Heart left ventricle (tissue), 16 donors: Measurements from ENCODE around the gene DNAJB12. TPM values are rescaled to one million over a fixed set of nuclear protein-coding genes. Genes with fewer than 3 reads are reported as not detected.

Experiments used
- ATAC-seq, 4 donors: fragments of 200-7000 bp; cut with Tn5 transposase; one replicate each; pipeline ENCODE4 v1.9.1; 2020 to 2022; ENCODE audit warnings: moderate library complexity in 4 of 4, mild to moderate bottlenecking in 3 of 4, moderate number of reproducible peaks in 1 of 4
- DNase-seq, 5 donors: peaks; one replicate each; pipeline ENCODE4 v3.0.0-alpha.2; 2020
- H3K27ac ChIP-seq, 12 donors: fragments of 200-600 bp; sonication (generic) in 4 of 12; one replicate each; pipeline versions ENCODE4 v1.5.0 to v1.8.0; 2016 to 2022; ENCODE audit warnings: mild to moderate bottlenecking in 2 of 12
- H3K27me3 ChIP-seq, 9 donors: fragments of 200-600 bp; sonication (generic) in 2 of 9; one replicate each; pipeline versions ENCODE4 v1.5.1 to v1.8.0; 2016 to 2022; ENCODE audit warnings: mild to moderate bottlenecking in 3 of 9
- H3K36me3 ChIP-seq, 9 donors: fragments of 200-600 bp; sonication (generic) in 2 of 9; one replicate each; pipeline versions ENCODE4 v1.5.0 to v1.8.0; 2018 to 2022; ENCODE audit warnings: mild to moderate bottlenecking in 2 of 9
- H3K4me1 ChIP-seq, 12 donors: fragments of 200-600 bp; sonication (generic) in 4 of 12; one replicate each; pipeline versions ENCODE4 v1.5.0 to v1.8.0; 2016 to 2022; ENCODE audit warnings: mild to moderate bottlenecking in 3 of 12
- H3K4me3 ChIP-seq, 12 donors: fragments of 200-600 bp; sonication (generic) in 4 of 12; one replicate each; pipeline versions ENCODE4 v1.5.0 to v1.8.0; 2017 to 2022; ENCODE audit warnings: mild to moderate bottlenecking in 9 of 12, moderate library complexity in 4 of 12
- H3K9me3 ChIP-seq, 12 donors: fragments of 200-600 bp; sonication (generic) in 4 of 12; one replicate each; pipeline versions ENCODE4 v1.5.0 to v1.8.0; 2016 to 2022; ENCODE audit warnings: mild to moderate bottlenecking in 1 of 12
- CTCF ChIP-seq, 12 donors: fragments of 200-600 bp; sonication (generic) in 4 of 12; IDR thresholded peaks; one replicate each; pipeline versions ENCODE4 v1.5.0 to v1.8.0; 2018 to 2022; ENCODE audit warnings: antibody characterized with exemption in 12 of 12, mild to moderate bottlenecking in 5 of 12
- POLR2A ChIP-seq, 2 donors: fragments of 450-650 bp; IDR thresholded peaks; one replicate each; pipeline ENCODE4 v1.6.1; 2017; ENCODE audit warnings: antibody characterized with exemption in 2 of 2, mild to moderate bottlenecking in 2 of 2, moderate library complexity in 2 of 2
- WGBS, 4 donors: extraction: QIAGEN DNeasy Blood & Tissue Kit in 2 of 4; methylation state at CpG; one replicate each; pipeline versions ENCODE4 v1.1.5 to v1.1.7; 2013 to 2018; 5-methylcytosine and 5-hydroxymethylcytosine counted together
- intact Hi-C, 10 donors: fragments of 100-400 bp; cut with DNase I; formaldehyde crosslinking; loops; one replicate each; pipeline versions ENCODE4 v1.11.1 to v1.14.2; 2022
- polyA plus RNA-seq, 2 donors: library from polyadenylated mRNA; stranded (reverse); fragments of 200-250 nt; gene quantifications; one replicate each; pipeline ENCODE4 v1.2.3, GENCODE V29; 2013
- total RNA-seq, 9 donors: library from RNA; depleted of rRNA in 2 of 9; stranded (reverse); fragments of >200 nt in 2 of 9; fragmentation: NEBNext Ultra II Directional in 3 of 9; extraction: Animal tissue kit (Norgen Biotek cat#: 25700) in 3 of 9; gene quantifications; one replicate each; pipeline versions ENCODE4 v1.1.0 to v1.2.4, GENCODE V29; 2016 to 2023
- donor health status: ischemic (EF 13 %, LVEDD 7.1; RV severe dilation, severe dysfunction).
- donor health status: healthy with polysubstance abuse.
- donor health status: DM: no; HTN: yes; CAD: no.
- donor health status: DM: no; HTN: no; CAD: no.
- donor health status: ischemic (EF 25% LVEDD 6.9; RV normal size, moderate dysfunction).
- donor health status: ischemic (EF 25% LVEDD 5.7; RV mildly dilated, moderate dysfunction).
- donor health status: healthy.
- donor health status: DM: yes; HTN: yes; CAD: no.
- donor health status: ischemic (EF 35%, LVEDD 5.7; RV mildly dilated, moderate dysfunction).
- donor health status: nonischemic (EF 11% LVEDD 7.7; RV severe dilation, severe dysfunction).
- donor health status: DM: yes; HTN: yes; CAD: no.
- donor health status: PGD.
- donor health status: ischemic (EF 29% LVEDD 5.4; RV normal size, mild dysfunction).
- donor health status: nonischemic (EF 23%, LVEDD 6.1; RV moderate dilation, normal function).

The DNAJB12 gene
- total and polyA plus RNA-seq, 11 donors, result 21.1 to 42.5 (median 29.1) TPM

DNA sequence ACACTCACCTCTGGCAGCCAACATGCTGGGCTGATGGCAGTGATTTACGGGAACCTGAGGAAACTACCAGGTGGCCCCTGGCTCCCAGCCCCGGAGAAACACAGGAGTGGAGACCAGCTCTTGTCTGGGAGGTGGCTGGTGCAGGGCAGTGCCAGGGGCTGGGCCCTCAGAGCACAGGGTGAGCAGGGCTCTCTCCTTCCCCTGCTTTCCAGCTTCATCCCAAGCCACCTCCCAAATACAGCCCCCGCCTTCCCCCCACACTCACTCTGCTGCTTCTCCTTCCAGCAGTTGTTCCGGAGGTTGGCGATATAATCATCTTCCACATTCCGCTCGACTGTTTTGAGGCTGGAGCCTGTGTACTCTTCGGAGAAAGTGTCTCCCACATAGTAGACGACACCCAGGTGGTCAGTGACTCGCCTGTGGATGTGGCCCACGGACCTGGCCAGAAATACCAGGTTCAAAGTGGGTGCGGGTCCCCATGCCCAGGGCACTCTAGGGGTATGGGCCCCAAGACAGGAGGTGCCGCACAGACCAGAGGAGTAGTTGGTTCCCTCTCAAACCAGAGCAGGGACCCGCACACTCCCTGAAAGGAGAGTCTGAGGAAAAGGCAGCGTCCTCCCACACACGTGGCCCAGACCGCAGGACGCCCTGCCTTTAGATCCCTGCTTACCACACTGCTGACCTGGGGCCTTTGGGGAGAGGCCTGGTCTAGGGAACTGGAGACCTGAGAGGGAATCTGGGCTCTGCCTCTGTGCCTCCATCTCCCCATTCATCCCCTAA lies 18.3 kb downstream of the DNAJB12 start:
- peak in 2 of 5 donors; percentile 30 to 56 for DNase-seq
- Histone ChIP-seq H3K36me3 (peaks cover 0 to 66% (median 47%) of the 10 kb centered on the region in 9 donors), H3K4me1 (peaks cover 8 to 70% (median 60%) of the 10 kb centered on the region in 12 donors), H3K27ac (peak overlapping the region; percentile 82 to 98 (median 92)), H3K9me3 (no peaks in the 10 kb centered on the region), H3K27me3 (no peaks in the 10 kb centered on the region), H3K4me3 (peak overlapping the region in 1 of 12 donors; percentile 10)
- 62 to 74% (median 63%) methylated on average over 14 to 18 of the region's 18 CpGs for WGBS, 4 donors
- TF ChIP-seq CTCF (IDR thresholded peaks at IDR 0.05) (no peak), POLR2A (IDR thresholded peaks at IDR 0.05) (no peak)
- intact Hi-C loops, result loop anchor here (2.0 to 10.0 kb wide), 18 partner anchors 62 to 442 kb away; partner anchors contain the start of genes CHST3 (in 1 of the 10) and DDIT4 (in 1 of the 10)
- no peak for ATAC-seq

GRCh38 chr10:72335394-72336258 lies 19.1 kb downstream of the DNAJB12 start:
- no peaks in the 10 kb centered on the region for H3K9me3 ChIP-seq
- peak overlapping the region; percentile 82 to 98 (median 92) for H3K27ac ChIP-seq
- peak overlapping the region in 1 of 12 donors; percentile 21 for H3K4me3 ChIP-seq
- WGBS, 4 donors, result 40 to 50% (median 42%) methylated on average over 14 to 20 of the region's 20 CpGs
- intact Hi-C loops, result loop anchor here (2.0 to 10.0 kb wide), 18 partner anchors 61 to 441 kb away; partner anchors contain the start of genes CHST3 (in 1 of the 10) and DDIT4 (in 1 of the 10)
- no peaks in the 10 kb centered on the region for H3K27me3 ChIP-seq
- peak; percentile 79 to 87 (median 85) for DNase-seq
- TF ChIP-seq POLR2A (IDR thresholded peaks at IDR 0.05) (no peak), CTCF (IDR thresholded peaks at IDR 0.05) (peak in 6 of 12 donors; percentile 4 to 47 (median 31))
- H3K36me3 ChIP-seq, result peaks cover 0 to 58% (median 39%) of the 10 kb centered on the region in 9 donors
- ATAC-seq, result peak; percentile 39 to 63 (median 56)
- H3K4me1 ChIP-seq, result peaks cover 8 to 75% (median 67%) of the 10 kb centered on the region in 12 donors

DNA sequence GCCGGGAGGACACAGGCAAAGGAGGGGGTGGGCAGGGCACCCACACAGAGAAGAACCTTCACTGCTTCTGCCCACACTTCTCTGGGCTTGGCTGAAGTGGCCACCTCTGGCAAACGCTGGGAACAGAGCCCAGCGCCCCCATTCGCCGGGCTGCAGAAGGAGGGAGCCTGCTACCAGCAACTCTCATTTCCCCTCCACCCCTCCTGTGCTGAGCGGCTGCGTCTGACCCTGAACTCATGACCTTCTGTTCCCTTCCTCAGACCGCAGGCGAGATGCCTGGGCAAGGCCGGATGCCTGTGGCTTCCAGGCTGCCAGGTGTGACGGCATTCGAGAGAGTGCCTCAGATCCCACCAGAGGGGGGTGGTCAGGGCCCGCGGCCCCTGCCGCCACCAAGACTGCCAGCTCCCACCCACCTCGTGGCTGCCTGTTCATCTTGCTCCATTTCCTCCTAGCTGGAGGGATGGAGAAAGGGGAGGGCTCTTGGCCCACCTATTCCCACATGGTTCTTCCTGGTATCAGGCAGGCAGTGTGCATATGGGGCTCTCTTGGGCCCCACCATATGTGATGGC lies 19.8 kb downstream of the DNAJB12 start:
- intact Hi-C loops, result loop anchor here in 9 of 10 donors (5.0 to 10.0 kb wide), 14 partner anchors 63 to 440 kb away; partner anchors contain the start of genes CHST3 (in 1 of the 9) and DDIT4 (in 1 of the 9)
- Histone ChIP-seq H3K4me3 (peak overlapping the region in 1 of 12 donors; percentile 21), H3K27ac (peak overlapping the region; percentile 82 to 98 (median 92)), H3K27me3 (no peaks in the 10 kb centered on the region), H3K4me1 (peaks cover 8 to 74% (median 63%) of the 10 kb centered on the region in 12 donors), H3K36me3 (peaks cover 0 to 51% (median 32%) of the 10 kb centered on the region in 9 donors), H3K9me3 (no peaks in the 10 kb centered on the region)
- TF ChIP-seq POLR2A (IDR thresholded peaks at IDR 0.05) (peak in 1 of 2 donors; percentile 20), CTCF (IDR thresholded peaks at IDR 0.05) (peak in 4 of 12 donors; percentile 3 to 43 (median 20))
- WGBS, 4 donors, result 9 to 16% (median 15%) methylated on average over 12 to 16 of the region's 16 CpGs
- peak; percentile 83 to 93 (median 86) for DNase-seq
- peak; percentile 49 to 76 (median 62) for ATAC-seq
